ENCODE measurements around the gene RIMBP2.

DNA sequence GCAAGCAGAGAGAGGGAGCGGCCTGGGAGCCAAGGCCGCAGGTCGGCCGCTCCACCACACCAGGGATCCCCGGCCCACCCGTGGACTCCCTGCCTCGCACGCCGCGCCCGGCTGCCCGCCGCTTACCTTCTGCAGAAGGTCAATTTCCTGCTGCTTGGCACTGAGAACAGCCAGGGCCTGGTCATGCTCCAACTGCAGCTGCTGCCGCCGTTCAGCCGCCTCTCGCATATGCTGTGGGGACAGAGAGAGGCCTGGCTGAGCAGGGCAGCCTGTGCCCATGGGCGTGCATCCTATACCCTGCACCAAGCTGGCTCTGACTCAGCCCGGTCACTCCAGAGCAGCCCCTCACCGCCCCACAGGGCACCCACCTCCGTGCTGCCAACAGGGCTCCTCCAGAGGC lies 237.3 kb downstream of the RIMBP2 start:
- TF ChIP-seq, protein P1, sequence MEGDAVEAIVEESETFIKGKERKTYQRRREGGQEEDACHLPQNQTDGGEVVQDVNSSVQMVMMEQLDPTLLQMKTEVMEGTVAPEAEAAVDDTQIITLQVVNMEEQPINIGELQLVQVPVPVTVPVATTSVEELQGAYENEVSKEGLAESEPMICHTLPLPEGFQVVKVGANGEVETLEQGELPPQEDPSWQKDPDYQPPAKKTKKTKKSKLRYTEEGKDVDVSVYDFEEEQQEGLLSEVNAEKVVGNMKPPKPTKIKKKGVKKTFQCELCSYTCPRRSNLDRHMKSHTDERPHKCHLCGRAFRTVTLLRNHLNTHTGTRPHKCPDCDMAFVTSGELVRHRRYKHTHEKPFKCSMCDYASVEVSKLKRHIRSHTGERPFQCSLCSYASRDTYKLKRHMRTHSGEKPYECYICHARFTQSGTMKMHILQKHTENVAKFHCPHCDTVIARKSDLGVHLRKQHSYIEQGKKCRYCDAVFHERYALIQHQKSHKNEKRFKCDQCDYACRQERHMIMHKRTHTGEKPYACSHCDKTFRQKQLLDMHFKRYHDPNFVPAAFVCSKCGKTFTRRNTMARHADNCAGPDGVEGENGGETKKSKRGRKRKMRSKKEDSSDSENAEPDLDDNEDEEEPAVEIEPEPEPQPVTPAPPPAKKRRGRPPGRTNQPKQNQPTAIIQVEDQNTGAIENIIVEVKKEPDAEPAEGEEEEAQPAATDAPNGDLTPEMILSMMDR (IDR thresholded peaks at IDR 0.05), result no peak
- TF ChIP-seq POLR2A (IDR thresholded peaks at IDR 0.05), result no peak
